Inferior parietal cortex (tissue), 1 donor: ENCODE results near the gene RBKS.

Experiments
- DNase-seq: peaks from one replicate; pipeline ENCODE4 v3.0.0-alpha.2; 2016; ENCODE audit errors: extremely low spot score

Gene RBKS

GRCh38 chr2:27734305-27734704, 155.9 kb downstream of the RBKS start:
- DNase-seq: no peak
